ENCODE measurements around the gene MID1. TPM values are rescaled to one million over a fixed set of nuclear protein-coding genes. Genes with fewer than 3 reads are reported as not detected.

Gene MID1
- total RNA-seq, 1 donor from 2014 or later, result 32.8 TPM

GRCh38 chrX:10608099-10608498, 12.3 kb downstream of the MID1 start:
- Histone ChIP-seq H3K27ac (no peak overlapping the region), H3K36me3 (no peaks in the 10 kb centered on the region), H3K4me1 (no peaks in the 10 kb centered on the region), H3K4me3 (no peak overlapping the region), H3K9me3 (no peaks in the 10 kb centered on the region), H3K27me3 (no peaks in the 10 kb centered on the region)
- no peak for TF ChIP-seq CTCF (IDR thresholded peaks at IDR 0.05)
- intact Hi-C loops (cut with DNase I), result no loop called here
- DNase-seq (ENCODE audit: low spot score in 2 of 2), result no peak

- no peak overlapping the region for H3K4me3 ChIP-seq
- DNase-seq (ENCODE audit: low spot score in 2 of 2), result no peak
- H3K9me3 ChIP-seq, result no peaks in the 10 kb centered on the region
- H3K4me1 ChIP-seq, result no peaks in the 10 kb centered on the region
- intact Hi-C loops (cut with DNase I), result no loop called here
- no peak overlapping the region for H3K27ac ChIP-seq
- no peaks in the 10 kb centered on the region for H3K27me3 ChIP-seq
- no peaks in the 10 kb centered on the region for H3K36me3 ChIP-seq
- TF ChIP-seq CTCF (IDR thresholded peaks at IDR 0.05), result no peak
These were observed 13.2 kb downstream of the MID1 start for GRCh38 chrX:10607233-10607632.

GRCh38 chrX:10603612-10604011, 16.8 kb downstream of the MID1 start:
- Histone ChIP-seq H3K4me3 (no peak overlapping the region), H3K4me1 (no peaks in the 10 kb centered on the region), H3K36me3 (no peaks in the 10 kb centered on the region), H3K27ac (no peak overlapping the region), H3K9me3 (no peaks in the 10 kb centered on the region), H3K27me3 (no peaks in the 10 kb centered on the region)
- no peak for TF ChIP-seq CTCF (IDR thresholded peaks at IDR 0.05)
- intact Hi-C loops (cut with DNase I), result no loop called here
- no peak for DNase-seq (ENCODE audit: low spot score in 2 of 2)

GRCh38 chrX:10602646-10603045, 17.7 kb downstream of the MID1 start:
- Histone ChIP-seq H3K9me3 (no peaks in the 10 kb centered on the region), H3K27me3 (no peaks in the 10 kb centered on the region), H3K27ac (no peak overlapping the region), H3K4me3 (no peak overlapping the region), H3K36me3 (no peaks in the 10 kb centered on the region), H3K4me1 (no peaks in the 10 kb centered on the region)
- no peak for DNase-seq (ENCODE audit: low spot score in 2 of 2)
- TF ChIP-seq CTCF (IDR thresholded peaks at IDR 0.05), result no peak
- intact Hi-C loops (cut with DNase I), result no loop called here

- Histone ChIP-seq H3K4me3 (no peak overlapping the region), H3K9me3 (no peaks in the 10 kb centered on the region), H3K36me3 (no peaks in the 10 kb centered on the region), H3K27ac (no peak overlapping the region), H3K4me1 (no peaks in the 10 kb centered on the region), H3K27me3 (no peaks in the 10 kb centered on the region)
- DNase-seq (ENCODE audit: low spot score in 2 of 2), result no peak
- TF ChIP-seq CTCF (IDR thresholded peaks at IDR 0.05), result no peak
- intact Hi-C loops (cut with DNase I), result no loop called here
These were observed 19.9 kb downstream of the MID1 start for GRCh38 chrX:10600479-10600878.

GRCh38 chrX:10598540-10598939, 21.8 kb downstream of the MID1 start:
- Histone ChIP-seq H3K36me3 (no peaks in the 10 kb centered on the region), H3K9me3 (no peaks in the 10 kb centered on the region), H3K4me1 (no peaks in the 10 kb centered on the region), H3K27ac (no peak overlapping the region), H3K4me3 (no peak overlapping the region), H3K27me3 (no peaks in the 10 kb centered on the region)
- intact Hi-C loops (cut with DNase I), result no loop called here
- DNase-seq (ENCODE audit: low spot score in 2 of 2), result no peak
- TF ChIP-seq CTCF (IDR thresholded peaks at IDR 0.05), result no peak

All from ascending aorta (tissue), 2 donors.